Breast epithelium (tissue), 3 donors: ENCODE measurements around the gene QRICH2.

ENCODE experiments used
- CTCF ChIP-seq, 3 donors: fragments of 450-650 bp; IDR thresholded peaks; one replicate each; pipeline ENCODE4 v1.5.1; 2016 to 2017; ENCODE audit warnings: antibody characterized with exemption in 3 of 3, mild to moderate bottlenecking in 3 of 3, moderate library complexity in 3 of 3
- POLR2A ChIP-seq: fragments of 450-650 bp; IDR thresholded peaks from one replicate; pipeline ENCODE4 v1.6.1; 2016; ENCODE audit warnings: antibody characterized with exemption, mild to moderate bottlenecking, moderate library complexity
- POLR2AphosphoS5 ChIP-seq, 3 donors: sonication (generic); formaldehyde crosslinking; IDR thresholded peaks; one replicate each; pipeline ENCODE4 v1.6.1; 2017; ENCODE audit warnings: antibody characterized with exemption in 3 of 3

- no peak for TF ChIP-seq POLR2A
- TF ChIP-seq CTCF (IDR thresholded peaks at IDR 0.05), result no peak
- no peak for TF ChIP-seq POLR2AphosphoS5 (IDR thresholded peaks at IDR 0.05)
Observed at GRCh38 chr17:76335716-76336381, 27.8 kb upstream of the QRICH2 start.
